VCaP (cell line): ENCODE results near the gene TGFBR1.

Experiments
- H3K27ac ChIP-seq: fragments of 450-650 bp; 2 replicates; pipeline ENCODE4 v1.5.1; 2017
- CTCF ChIP-seq: fragments of 450-650 bp; conservative IDR thresholded peaks from 2 replicates; pipeline ENCODE4 v1.5.1; 2017; ENCODE audit warnings: mild to moderate bottlenecking, moderate library complexity

TGFBR1 gene

GRCh38 chr9:99180662-99181061, 75.7 kb downstream of the TGFBR1 start:
- no peak for TF ChIP-seq CTCF
- H3K27ac ChIP-seq, result no peak overlapping the region

- H3K27ac ChIP-seq, result no peak overlapping the region
- no peak for TF ChIP-seq CTCF
Measured at GRCh38 chr9:99181206-99181605, 76.3 kb downstream of the TGFBR1 start.

- no peak for TF ChIP-seq CTCF
Measured at GRCh38 chr9:99181621-99182020, 76.7 kb downstream of the TGFBR1 start.

GRCh38 chr9:99182356-99182755, 77.4 kb downstream of the TGFBR1 start:
- H3K27ac ChIP-seq, result no peak overlapping the region
- no peak for TF ChIP-seq CTCF

More at GRCh38 chr9:99181621-99182020, 76.7 kb downstream of the TGFBR1 start:
- no peak overlapping the region for H3K27ac ChIP-seq

- TF ChIP-seq CTCF, result no peak
- H3K27ac ChIP-seq, result no peak overlapping the region
Measured at GRCh38 chr9:99183616-99184015, 78.7 kb downstream of the TGFBR1 start.

GRCh38 chr9:99184110-99184474, 79.2 kb downstream of the TGFBR1 start:
- no peak for TF ChIP-seq CTCF
- H3K27ac ChIP-seq, result no peak overlapping the region

- TF ChIP-seq CTCF, result peak; percentile 90
- H3K27ac ChIP-seq, result no peak overlapping the region
Measured at GRCh38 chr9:99184475-99185347, 79.8 kb downstream of the TGFBR1 start.
